Measurements from ENCODE around the gene CD82.

GRCh38 chr11:44632466-44633123, 67.1 kb downstream of the CD82 start:
- TF ChIP-seq CTCF (IDR thresholded peaks at IDR 0.05) (peak in 3 of 4 donors; percentile 33 to 40 (median 36)), POLR2A (IDR thresholded peaks at IDR 0.05) (no peak)

All from right lobe of liver (tissue), 4 donors.